Body of pancreas (tissue), 4 donors: ENCODE data around the gene CDX1.

ENCODE experiments used
- POLR2A ChIP-seq, 3 donors: fragments of 450-650 bp; IDR thresholded peaks; one replicate each; pipeline ENCODE4 v1.6.1; 2016; ENCODE audit warnings: antibody characterized with exemption in 3 of 3, mild to moderate bottlenecking in 2 of 3
- TF ChIP-seq, protein P1 (sequence below), 7 experiments: fragments of 450-650 bp in 4 of 7; fragments of 200-600 bp in 3 of 7; sonication (generic) in 3 of 7; IDR thresholded peaks; one replicate each; pipeline ENCODE4 v1.5.1; 2016 to 2019; ENCODE audit warnings: antibody characterized with exemption in 7 of 7

DNA sequence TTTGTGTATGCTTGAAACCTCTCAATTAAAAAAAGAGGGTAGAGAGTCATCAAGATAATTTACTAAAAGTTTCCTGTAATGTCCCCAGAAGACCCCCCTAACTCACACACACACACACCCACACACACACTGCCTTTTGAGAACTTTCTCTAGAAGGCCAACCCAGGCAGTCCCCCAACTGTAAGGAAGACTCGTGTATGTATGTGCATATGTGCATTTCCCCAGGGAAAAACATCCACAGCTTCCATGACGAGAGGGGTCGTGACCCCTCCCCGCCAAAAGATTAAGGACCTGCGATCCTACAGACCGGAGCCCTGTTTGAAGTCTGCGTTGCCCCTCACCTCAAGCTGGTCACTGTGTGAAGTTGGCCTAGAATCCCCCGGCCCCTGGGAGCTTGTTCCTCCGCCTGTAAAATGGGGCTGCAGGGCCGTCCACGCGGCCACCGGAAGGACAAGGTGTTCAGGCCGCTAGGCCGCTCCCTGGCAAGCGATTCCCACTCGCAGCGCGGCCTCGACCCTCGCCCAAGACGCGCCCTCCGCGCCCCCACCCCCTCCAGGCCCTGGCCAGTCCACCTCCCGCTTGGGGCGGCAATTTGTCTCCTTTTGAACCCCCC is 435 bp upstream of the CDX1 start:
- TF ChIP-seq, protein P1, sequence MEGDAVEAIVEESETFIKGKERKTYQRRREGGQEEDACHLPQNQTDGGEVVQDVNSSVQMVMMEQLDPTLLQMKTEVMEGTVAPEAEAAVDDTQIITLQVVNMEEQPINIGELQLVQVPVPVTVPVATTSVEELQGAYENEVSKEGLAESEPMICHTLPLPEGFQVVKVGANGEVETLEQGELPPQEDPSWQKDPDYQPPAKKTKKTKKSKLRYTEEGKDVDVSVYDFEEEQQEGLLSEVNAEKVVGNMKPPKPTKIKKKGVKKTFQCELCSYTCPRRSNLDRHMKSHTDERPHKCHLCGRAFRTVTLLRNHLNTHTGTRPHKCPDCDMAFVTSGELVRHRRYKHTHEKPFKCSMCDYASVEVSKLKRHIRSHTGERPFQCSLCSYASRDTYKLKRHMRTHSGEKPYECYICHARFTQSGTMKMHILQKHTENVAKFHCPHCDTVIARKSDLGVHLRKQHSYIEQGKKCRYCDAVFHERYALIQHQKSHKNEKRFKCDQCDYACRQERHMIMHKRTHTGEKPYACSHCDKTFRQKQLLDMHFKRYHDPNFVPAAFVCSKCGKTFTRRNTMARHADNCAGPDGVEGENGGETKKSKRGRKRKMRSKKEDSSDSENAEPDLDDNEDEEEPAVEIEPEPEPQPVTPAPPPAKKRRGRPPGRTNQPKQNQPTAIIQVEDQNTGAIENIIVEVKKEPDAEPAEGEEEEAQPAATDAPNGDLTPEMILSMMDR (IDR thresholded peaks at IDR 0.05) = no peak
- TF ChIP-seq POLR2A (IDR thresholded peaks at IDR 0.05) = no peak
